ENCODE measurements around the gene XRCC6.
A peak's percentile ranks its signal among the peaks of the same experiment; 100 is the strongest.
"Not testable (repeated sequence)": the region's sequence is repeated elsewhere in the genome, so short reads cannot be mapped to it uniquely, and the experiment has no call there.

XRCC6 gene

GRCh38 chr22:41621099-41621910 lies at the start of gene XRCC6:
Gene XRCC6 (plus strand): TSS chr22:41621295. CDS start chr22:41622005, 710 bp downstream.
- DNase-seq, result peak; percentile 99

DNA sequence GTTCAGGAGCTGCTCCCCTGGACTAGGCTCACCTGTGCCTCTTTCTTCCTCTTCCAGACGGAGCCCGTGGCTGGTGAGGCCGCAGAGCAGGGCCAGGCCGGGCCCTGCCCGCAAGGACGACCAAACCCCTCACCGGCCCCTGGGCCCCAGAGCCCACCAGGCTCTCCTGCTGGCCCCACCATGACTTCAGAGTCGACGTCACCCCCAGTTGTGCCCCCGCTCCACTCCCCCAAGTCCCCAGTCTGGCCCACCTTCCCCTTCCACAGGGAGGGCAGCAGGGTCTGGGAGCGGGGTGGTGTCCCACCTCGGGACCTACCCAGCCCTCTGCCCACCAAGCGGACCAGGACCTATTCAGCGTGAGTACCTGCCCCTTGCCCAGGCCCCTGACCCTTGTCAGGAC lies 49.3 kb upstream of the XRCC6 start:
- DNase-seq, result no peak

GRCh38 chr22:41572305-41572704 lies 48.8 kb upstream of the XRCC6 start:
- DNase-seq, result not testable (repeated sequence)

- DNase-seq, result no peak
Measured at GRCh38 chr22:41573677-41574076, 47.4 kb upstream of the XRCC6 start.

DNA sequence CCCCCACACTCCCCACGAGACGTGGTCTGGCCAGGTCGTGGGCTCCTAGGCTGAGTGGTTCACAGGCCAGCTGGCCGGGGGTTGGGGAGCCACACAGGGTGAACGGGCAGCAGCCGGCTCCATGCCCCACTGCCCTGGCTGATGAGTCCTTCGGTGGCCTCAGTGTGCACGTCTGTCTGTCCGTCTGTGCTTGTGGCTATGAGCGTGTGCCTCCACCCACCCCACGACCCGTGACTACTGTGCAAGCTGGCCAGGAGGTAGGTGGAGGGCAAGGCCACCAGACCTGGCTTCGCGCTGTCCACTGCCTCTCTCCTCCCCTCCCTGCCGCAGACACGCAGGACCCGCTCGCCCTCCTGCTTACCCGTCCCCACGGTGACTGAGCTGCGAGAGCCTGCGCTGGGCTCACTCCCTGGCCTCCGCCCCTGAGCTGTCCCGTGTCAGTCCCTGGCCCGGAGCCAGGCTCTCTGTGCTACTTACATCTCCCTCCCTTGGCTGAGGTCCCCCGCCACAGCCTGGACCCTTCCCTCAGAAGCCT lies 46.2 kb upstream of the XRCC6 start:
- no peak for DNase-seq

- DNase-seq, result no peak
Measured at GRCh38 chr22:41575533-41575932, 45.6 kb upstream of the XRCC6 start.

- no peak for DNase-seq
Measured at GRCh38 chr22:41576877-41577276, 44.2 kb upstream of the XRCC6 start.

DNA sequence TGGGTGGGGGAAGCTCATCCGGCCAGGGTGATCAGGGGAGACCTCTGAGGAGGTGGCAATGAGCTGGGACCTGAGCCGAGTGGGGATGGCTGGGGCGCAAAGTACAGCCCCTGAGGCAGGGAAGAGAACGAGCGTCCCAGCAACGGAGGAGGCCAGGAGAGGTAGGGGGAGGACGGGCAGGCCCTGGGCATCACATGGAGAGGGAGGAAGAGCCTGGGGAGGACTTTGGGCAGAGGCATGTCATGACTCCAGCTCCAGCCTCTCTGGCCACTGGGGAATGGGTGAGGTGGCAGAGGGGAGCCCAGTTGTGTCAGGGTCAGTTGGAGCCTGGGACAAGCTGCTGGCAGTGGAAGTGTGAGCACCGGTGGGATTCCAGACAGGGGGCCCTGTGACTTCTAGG lies 43.0 kb upstream of the XRCC6 start:
- no peak for DNase-seq

DNA sequence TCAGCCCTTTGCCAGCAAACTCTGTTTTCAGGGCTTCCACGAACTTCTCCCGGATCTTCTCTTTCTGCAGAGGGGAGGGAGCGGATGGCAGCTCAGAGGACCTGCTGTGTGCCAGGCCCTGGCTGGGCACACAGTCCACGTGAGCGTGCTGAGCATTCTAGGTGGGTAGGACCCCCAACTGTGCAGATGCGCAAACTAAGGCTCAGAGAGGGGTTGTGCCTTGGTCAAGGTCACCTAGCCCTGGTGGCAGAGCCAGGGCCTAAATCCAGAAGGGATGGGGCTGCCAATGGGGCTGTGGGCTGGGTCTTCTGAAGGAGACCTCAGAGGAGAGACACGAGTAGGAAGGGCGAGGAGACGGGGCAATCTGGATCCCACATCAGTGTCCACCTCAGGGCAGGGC lies 42.3 kb upstream of the XRCC6 start:
- no peak for DNase-seq

DNA sequence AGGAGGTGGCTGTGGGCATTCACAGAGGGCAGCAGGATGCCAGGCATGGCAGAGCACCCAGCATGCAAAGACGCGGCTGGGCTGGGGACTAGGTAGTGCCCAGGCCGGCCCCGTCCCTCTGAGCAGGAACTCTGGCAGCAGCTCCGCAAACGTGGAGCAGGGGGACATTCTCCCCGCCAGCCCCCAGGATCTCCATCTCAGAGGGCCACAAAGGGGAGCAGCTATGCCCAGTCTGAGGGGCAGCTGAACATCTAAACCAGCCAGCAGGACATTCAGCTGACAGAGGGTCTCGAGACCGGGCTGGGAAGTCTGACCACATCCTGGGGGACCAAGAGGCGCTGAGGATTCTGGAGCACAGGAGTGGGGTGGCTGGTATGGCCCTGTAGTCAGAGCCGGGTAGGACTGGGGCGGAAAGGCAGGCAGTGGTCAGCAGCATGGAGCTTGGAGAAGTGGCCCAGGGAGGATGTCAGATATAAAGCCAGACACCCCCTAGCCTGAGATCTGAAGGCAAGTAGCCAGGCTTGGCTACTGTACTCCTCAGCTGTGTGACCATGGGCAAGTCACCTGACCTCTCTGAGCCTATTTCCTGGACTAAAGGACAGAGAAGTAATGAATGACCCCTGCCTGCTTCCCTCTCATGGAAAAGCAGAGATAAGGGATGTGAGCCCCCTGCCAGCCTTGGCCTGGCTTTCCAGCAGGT lies 41.6 kb upstream of the XRCC6 start:
- DNase-seq, result no peak

- DNase-seq, result no peak
Measured at GRCh38 chr22:41579997-41580355, 41.1 kb upstream of the XRCC6 start.

- no peak for DNase-seq
Measured at GRCh38 chr22:41582694-41583093, 38.4 kb upstream of the XRCC6 start.

DNA sequence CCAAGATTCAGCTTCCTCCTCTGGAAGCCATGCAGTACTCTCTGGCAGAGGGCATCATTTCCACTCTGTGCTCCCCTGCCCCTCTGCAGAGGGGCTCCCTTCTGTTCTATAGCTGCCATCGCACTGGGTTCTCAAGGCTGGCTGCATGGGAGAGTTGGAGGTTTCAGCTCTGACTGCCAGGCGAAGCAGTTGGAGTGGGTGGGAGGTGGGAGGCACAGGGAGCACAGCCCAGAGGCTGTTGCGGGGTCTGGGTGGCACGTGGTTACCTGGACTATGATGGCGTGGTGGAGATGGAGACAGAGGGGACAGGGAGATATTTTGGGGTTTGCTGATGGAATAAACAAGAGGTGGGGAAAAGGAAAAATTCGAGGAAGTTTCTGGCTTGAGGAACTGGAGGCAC lies 36.2 kb upstream of the XRCC6 start:
- DNase-seq, result no peak

DNA sequence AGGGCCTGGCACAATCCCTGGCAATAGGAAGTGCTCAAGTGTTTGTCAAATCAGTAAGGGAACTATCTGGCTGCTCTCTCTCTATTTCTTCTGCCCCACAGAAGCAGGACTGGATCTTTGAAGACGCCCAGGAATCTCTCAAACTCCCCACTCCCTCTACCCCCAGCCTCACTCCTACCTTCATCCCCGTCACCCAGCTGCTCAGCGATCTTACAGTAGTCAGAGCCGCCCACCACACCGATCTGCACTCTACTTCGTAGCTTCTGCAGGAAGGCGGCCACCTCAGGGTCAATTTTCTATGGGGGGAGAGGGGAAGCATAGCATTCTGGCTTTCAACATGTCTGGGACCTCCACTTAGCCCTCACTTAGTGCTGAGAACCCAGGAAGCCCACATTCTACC lies 35.2 kb upstream of the XRCC6 start:
- DNase-seq, result no peak

GRCh38 chr22:41587347-41587723 lies 33.8 kb upstream of the XRCC6 start:
- DNase-seq, result no peak

GRCh38 chr22:41589391-41590241 lies 31.5 kb upstream of the XRCC6 start, which contains the start of gene PMM1:
Gene PMM1 (minus strand): TSS chr22:41589840. CDS start chr22:41589805, 35 bp downstream.
- DNase-seq, result peak; percentile 99 to 100

- not testable (repeated sequence) for DNase-seq
Measured at GRCh38 chr22:41593336-41593960, 27.6 kb upstream of the XRCC6 start.

- DNase-seq, result no peak
Measured at GRCh38 chr22:41595703-41596102, 25.4 kb upstream of the XRCC6 start.

DNA sequence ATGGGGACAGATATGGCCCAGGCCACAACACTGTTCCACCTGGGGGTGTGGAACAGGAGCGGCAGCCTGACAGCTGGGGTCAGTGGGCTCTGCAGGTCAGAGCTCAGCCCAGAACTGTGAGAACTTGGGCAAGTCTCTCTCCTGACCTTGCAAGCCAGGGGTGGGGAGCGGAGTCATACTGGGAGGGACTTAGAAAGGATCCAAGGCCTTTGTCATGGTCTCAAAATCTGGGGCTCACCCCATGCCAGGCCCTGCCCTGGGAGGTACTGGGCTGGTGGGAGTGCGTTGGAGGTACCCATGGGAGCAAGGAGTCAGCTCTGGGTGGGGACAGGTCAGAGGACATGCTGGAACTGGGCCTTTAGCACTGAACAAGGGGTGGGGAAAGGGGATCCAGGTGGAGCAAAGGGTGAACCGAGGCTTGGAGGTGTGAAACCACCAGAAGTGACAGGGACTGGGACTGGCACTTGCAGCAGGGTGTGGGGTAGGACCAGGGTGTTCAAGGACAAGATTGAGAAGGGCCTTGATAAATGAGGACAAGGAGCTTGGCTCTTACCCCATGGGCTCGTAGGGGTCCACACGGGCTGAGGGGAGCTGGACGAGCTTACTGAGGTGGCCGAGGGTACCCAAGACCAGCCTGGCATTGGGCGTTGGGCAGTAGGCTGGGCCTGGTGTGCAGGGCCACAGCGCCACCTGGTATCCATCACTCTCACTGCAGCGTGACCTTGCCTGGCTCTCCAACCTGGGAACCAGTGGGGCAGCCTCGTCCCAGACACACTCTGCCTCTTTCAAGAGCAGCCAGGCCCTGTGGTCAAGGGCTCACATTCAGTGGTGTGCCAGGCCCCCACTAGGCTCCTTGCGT lies 24.1 kb upstream of the XRCC6 start:
- peak; percentile 8 to 19 for DNase-seq

DNA sequence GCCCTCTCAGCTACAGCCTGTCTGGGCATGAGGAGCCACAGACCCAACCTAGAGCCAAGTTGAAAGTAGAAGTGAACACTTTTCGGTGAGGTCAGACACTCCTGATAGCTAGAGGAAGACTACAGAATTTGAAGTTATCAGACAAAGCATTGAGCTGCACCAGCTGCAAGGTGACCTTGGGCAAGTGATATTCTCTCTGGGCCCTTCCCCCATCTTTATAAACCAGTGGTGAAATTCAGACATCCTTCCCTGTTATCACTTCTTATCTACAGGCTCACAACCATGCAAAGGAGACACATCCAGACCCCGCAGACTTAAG lies 23.5 kb upstream of the XRCC6 start:
- no peak for DNase-seq

DNA sequence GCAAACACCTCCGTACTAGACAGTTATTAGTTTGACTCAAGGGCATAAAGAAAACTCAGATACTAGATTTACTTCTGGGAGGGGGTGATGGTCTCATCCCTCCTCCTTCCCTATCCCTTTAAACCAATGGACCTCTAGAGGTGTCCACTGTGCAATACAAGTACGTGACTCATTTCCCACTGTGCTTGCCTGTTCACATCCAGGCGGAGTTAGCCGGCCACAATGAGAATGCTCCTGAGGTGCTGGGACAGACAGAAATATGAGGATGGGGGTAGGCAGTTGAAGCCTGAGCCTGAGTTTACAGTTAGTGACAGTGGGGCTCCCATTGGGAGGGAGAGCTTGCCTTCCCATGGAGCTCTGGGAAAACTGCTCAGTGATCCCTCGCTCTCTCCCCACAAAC lies 23.0 kb upstream of the XRCC6 start:
- DNase-seq, result no peak
